Calu3 (cell line): ENCODE measurements around the gene ORMDL2. TPM values are rescaled to one million over a fixed set of nuclear protein-coding genes. Genes with fewer than 3 reads are reported as not detected.

ENCODE experiments used
- BruUV-seq: library from RNA; stranded (reverse); fragments of 400-500 nt; replicated peaks from 2 replicates; lab custom pipeline; 2021; lab: Mats Ljungman, UMichigan
- CTCF ChIA-PET: fragments of 300-600 bp; sonication (Branson Sonifier 250); formaldehyde crosslinking; loops from one replicate; lab custom pipeline; 2022; ENCODE audit warnings: antibody characterized with exemption; lab: Charles Lee
- DNase-seq: peaks from one replicate; pipeline ENCODE4 v3.0.0; 2022
- H3K27ac Mint-ChIP-seq: one replicate; pipeline ENCODE4 v1.8.0; 2022; ENCODE audit warnings: mixed read lengths; ENCODE audit not compliant: unreplicated experiment
- H3K27me3 Mint-ChIP-seq: one replicate; pipeline ENCODE4 v1.8.0; 2022; ENCODE audit warnings: mixed read lengths; ENCODE audit not compliant: unreplicated experiment
- H3K36me3 Mint-ChIP-seq: one replicate; pipeline ENCODE4 v1.8.0; 2022; ENCODE audit warnings: mild to moderate bottlenecking, moderate library complexity, mixed read lengths; ENCODE audit not compliant: insufficient read depth, unreplicated experiment
- H3K4me1 Mint-ChIP-seq: one replicate; pipeline ENCODE4 v1.8.0; 2022; ENCODE audit warnings: mild to moderate bottlenecking, low read depth, mixed read lengths; ENCODE audit not compliant: unreplicated experiment
- H3K4me3 Mint-ChIP-seq: one replicate; pipeline ENCODE4 v1.8.0; 2022; ENCODE audit warnings: mild to moderate bottlenecking, low read depth, moderate library complexity, mixed read lengths; ENCODE audit not compliant: unreplicated experiment
- H3K9me3 Mint-ChIP-seq: one replicate; pipeline ENCODE4 v1.8.0; 2022; ENCODE audit warnings: low read depth, mixed read lengths; ENCODE audit not compliant: unreplicated experiment
- CTCF ChIP-seq: fragments of 200-600 bp; IDR thresholded peaks from one replicate; pipeline ENCODE4 v1.8.0; 2022; ENCODE audit warnings: antibody characterized with exemption; ENCODE audit not compliant: unreplicated experiment
- intact Hi-C: fragments of 100-400 bp; cut with micrococcal nuclease; formaldehyde crosslinking; loops from one replicate; pipeline ENCODE4 v1.10.0; 2022; ENCODE audit not compliant: unreplicated experiment
- total RNA-seq: library from RNA; stranded (reverse); gene quantifications from 2 replicates; pipeline ENCODE4 v1.2.3, GENCODE V29; 2022

Gene ORMDL2
- total RNA-seq, 1 experiment from 2014 or later, result 93.6 TPM

GRCh38 chr12:55788546-55788945, 29.3 kb upstream of the ORMDL2 start:
- CTCF ChIA-PET, result interaction anchor here (0.7 kb wide), 1 partner anchor 13 kb away, joined by 4 read pairs; no protein-coding TSS in a partner anchor
- TF ChIP-seq CTCF, result no peak
- no TSS peak for BruUV-seq
- DNase-seq, result no peak
- no peak overlapping the region for H3K27ac Mint-ChIP-seq
- no peaks in the 10 kb centered on the region for H3K27me3 Mint-ChIP-seq
- H3K4me1 Mint-ChIP-seq, result no peaks in the 10 kb centered on the region
- no peaks in the 10 kb centered on the region for H3K9me3 Mint-ChIP-seq
- intact Hi-C loops, result no loop called here
- H3K36me3 Mint-ChIP-seq, result peaks cover 63% of the 10 kb centered on the region
- no peak overlapping the region for H3K4me3 Mint-ChIP-seq

GRCh38 chr12:55789171-55789570, 28.7 kb upstream of the ORMDL2 start:
- Mint-ChIP-seq H3K4me1 (no peaks in the 10 kb centered on the region), H3K27ac (no peak overlapping the region), H3K9me3 (no peaks in the 10 kb centered on the region), H3K36me3 (peaks cover 59% of the 10 kb centered on the region), H3K27me3 (no peaks in the 10 kb centered on the region), H3K4me3 (no peak overlapping the region)
- no peak for TF ChIP-seq CTCF
- intact Hi-C loops, result no loop called here
- CTCF ChIA-PET, result no interaction called here
- DNase-seq, result no peak
- BruUV-seq, result no TSS peak

- BruUV-seq, result no TSS peak
- Mint-ChIP-seq H3K4me3 (no peak overlapping the region), H3K27ac (no peak overlapping the region), H3K4me1 (no peaks in the 10 kb centered on the region), H3K9me3 (no peaks in the 10 kb centered on the region), H3K36me3 (peaks cover 63% of the 10 kb centered on the region), H3K27me3 (no peaks in the 10 kb centered on the region)
- DNase-seq, result no peak
- no peak for TF ChIP-seq CTCF
- intact Hi-C loops, result no loop called here
- CTCF ChIA-PET, result no interaction called here
Observed at GRCh38 chr12:55789893-55790292, 27.9 kb upstream of the ORMDL2 start.

- Mint-ChIP-seq H3K27ac (no peak overlapping the region), H3K9me3 (no peaks in the 10 kb centered on the region), H3K4me1 (peaks cover 10% of the 10 kb centered on the region), H3K4me3 (no peak overlapping the region), H3K27me3 (no peaks in the 10 kb centered on the region), H3K36me3 (peaks cover 49% of the 10 kb centered on the region)
- no TSS peak for BruUV-seq
- intact Hi-C loops, result loop anchor here (5.0 kb wide), 1 partner anchor 59 kb away; no protein-coding TSS in a partner anchor
- CTCF ChIA-PET, result interaction anchor here (2.1 kb wide), 1 partner anchor 58 kb away, joined by 7 read pairs; no protein-coding TSS in a partner anchor
- no peak for DNase-seq
- no peak for TF ChIP-seq CTCF
Observed at GRCh38 chr12:55795950-55796349, 21.9 kb upstream of the ORMDL2 start.
